WTC11 (cell line): ENCODE results near the gene MAPK7. TPM values are rescaled to one million over a fixed set of nuclear protein-coding genes. Genes with fewer than 3 reads are reported as not detected.
A peak's percentile ranks its signal among the peaks of the same experiment; 100 is the strongest.

ENCODE experiments used
- ATAC-seq: fragments of 200-7000 bp; cut with Tn5 transposase; 2 replicates; pipeline ENCODE4 v1.10.0; 2021; ENCODE audit warnings: mild to moderate bottlenecking, moderate library complexity
- CTCF ChIA-PET: fragments of 300-600 bp; sonication (Branson Sonifier 250); formaldehyde crosslinking; loops from one replicate; lab custom pipeline; 2021; ENCODE audit warnings: antibody characterized with exemption; lab: Charles Lee
- POLR2A ChIA-PET: fragments of 350-600 bp; sonication (Branson Sonifier 250); formaldehyde crosslinking; loops from one replicate; lab custom pipeline; 2021; ENCODE audit warnings: antibody characterized with exemption; lab: Charles Lee
- DNase-seq: peaks from one replicate; pipeline ENCODE4 v3.0.0; 2021; ENCODE audit warnings: low spot score
- H3K27ac Mint-ChIP-seq: 2 replicates; pipeline ENCODE4 v1.8.0; 2021; ENCODE audit warnings: mixed read lengths
- H3K27me3 Mint-ChIP-seq: 2 replicates; pipeline ENCODE4 v1.8.0; 2021; ENCODE audit warnings: low read depth, mild to moderate bottlenecking, moderate library complexity, mixed read lengths
- H3K36me3 Mint-ChIP-seq: 2 replicates; pipeline ENCODE4 v1.8.0; 2021; ENCODE audit warnings: mixed read lengths
- H3K4me1 Mint-ChIP-seq: 2 replicates; pipeline ENCODE4 v1.8.0; 2022; ENCODE audit warnings: mixed read lengths
- H3K4me3 Mint-ChIP-seq: 2 replicates; pipeline ENCODE4 v1.8.0; 2021; ENCODE audit warnings: mild to moderate bottlenecking, moderate library complexity, mixed read lengths
- H3K9me3 Mint-ChIP-seq: 2 replicates; pipeline ENCODE4 v1.8.0; 2021; ENCODE audit warnings: mixed read lengths
- AFF4 ChIP-seq: sonication (generic); formaldehyde crosslinking; IDR thresholded peaks from 2 replicates; pipeline ENCODE4 v1.8.1; 2023; ENCODE audit warnings: mild to moderate bottlenecking, missing genetic modification reagents, borderline replicate concordance
- ELF4 ChIP-seq: sonication (generic); formaldehyde crosslinking; IDR thresholded peaks from 2 replicates; pipeline ENCODE4 v1.8.1; 2022; ENCODE audit warnings: low read depth, mild to moderate bottlenecking, moderate library complexity, missing genetic modification reagents
- IRF1 ChIP-seq: sonication (generic); formaldehyde crosslinking; IDR thresholded peaks from 2 replicates; pipeline ENCODE4 v1.8.0; 2023; ENCODE audit warnings: missing genetic modification reagents
- MYBL2 ChIP-seq: sonication (generic); formaldehyde crosslinking; IDR thresholded peaks from 2 replicates; pipeline ENCODE4 v1.8.1; 2023; ENCODE audit warnings: mild to moderate bottlenecking, moderate library complexity, missing genetic modification reagents
- PRRX2 ChIP-seq: fragments of 250-450 bp; sonication (Bioruptor Pico); IDR thresholded peaks from 2 replicates; pipeline ENCODE4 v1.8.0; 2021; ENCODE audit warnings: mild to moderate bottlenecking
- SOX15 ChIP-seq: fragments of 250-450 bp; sonication (Bioruptor Pico); IDR thresholded peaks from 2 replicates; pipeline ENCODE4 v1.9.0; 2021; ENCODE audit warnings: mild to moderate bottlenecking
- SP1 ChIP-seq: sonication (generic); formaldehyde crosslinking; conservative IDR thresholded peaks from 2 replicates; pipeline ENCODE4 v1.8.1; 2022; ENCODE audit warnings: missing genetic modification reagents
- USF1 ChIP-seq: sonication (generic); formaldehyde crosslinking; IDR thresholded peaks from 2 replicates; pipeline ENCODE4 v1.8.0; 2022; ENCODE audit warnings: mild to moderate bottlenecking, missing genetic modification reagents
- ZNF121 ChIP-seq: sonication (generic); formaldehyde crosslinking; IDR thresholded peaks from 2 replicates; pipeline ENCODE4 v1.8.0; 2023; ENCODE audit warnings: missing genetic modification reagents
- ZNF396 ChIP-seq: fragments of 250-450 bp; sonication (Bioruptor Pico); IDR thresholded peaks from 2 replicates; pipeline ENCODE4 v1.8.0; 2021; ENCODE audit warnings: mild to moderate bottlenecking, moderate library complexity, borderline replicate concordance
- total RNA-seq: library from RNA; stranded (reverse); gene quantifications from 3 replicates; pipeline ENCODE4 v1.2.3, GENCODE V29; 2021
- TF ChIP-seq, protein P1 (sequence below): sonication (generic); formaldehyde crosslinking; IDR thresholded peaks from 2 replicates; pipeline ENCODE4 v1.8.0; 2022; ENCODE audit warnings: missing genetic modification reagents

MAPK7 gene
- total RNA-seq, 1 experiment from 2014 or later, result 38.5 TPM

DNA sequence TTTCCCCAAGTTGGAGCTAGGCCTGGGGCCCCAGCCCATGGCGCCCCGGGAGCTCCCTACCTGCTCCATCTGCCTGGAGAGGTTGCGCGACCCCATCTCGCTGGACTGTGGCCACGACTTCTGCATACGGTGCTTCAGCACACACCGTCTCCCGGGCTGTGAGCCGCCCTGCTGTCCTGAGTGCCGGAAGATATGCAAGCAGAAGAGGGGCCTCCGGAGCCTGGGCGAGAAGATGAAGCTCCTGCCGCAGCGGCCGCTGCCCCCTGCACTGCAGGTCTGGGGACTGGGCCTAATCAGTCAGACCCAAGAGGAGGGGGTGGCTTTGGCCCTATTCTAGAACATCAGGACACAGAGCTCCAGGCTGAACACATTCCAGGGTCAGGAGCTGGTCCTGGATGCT lies 34.2 kb downstream of the MAPK7 start:
- H3K9me3 Mint-ChIP-seq, result no peaks in the 10 kb centered on the region
- TF ChIP-seq SOX15, result no peak
- 0 out of 2 replicates have a peak, but pooled peaks have one; percentile 43 for TF ChIP-seq ZNF121 (CRISPR knock-in tag)
- peaks cover 21% of the 10 kb centered on the region for H3K4me1 Mint-ChIP-seq
- H3K27ac Mint-ChIP-seq, result no peak overlapping the region
- no peak for DNase-seq
- no peaks in the 10 kb centered on the region for H3K36me3 Mint-ChIP-seq
- no peak overlapping the region for H3K4me3 Mint-ChIP-seq
- ATAC-seq, result no peak
- no peaks in the 10 kb centered on the region for H3K27me3 Mint-ChIP-seq
- ChIA-PET POLR2A (no interaction called here), CTCF (interaction anchor here (1.0 to 2.9 kb wide), 4 partner anchors 15 to 306 kb away, joined by 3 to 10 read pairs (median 4); partner anchors contain the start of gene B9D1)

DNA sequence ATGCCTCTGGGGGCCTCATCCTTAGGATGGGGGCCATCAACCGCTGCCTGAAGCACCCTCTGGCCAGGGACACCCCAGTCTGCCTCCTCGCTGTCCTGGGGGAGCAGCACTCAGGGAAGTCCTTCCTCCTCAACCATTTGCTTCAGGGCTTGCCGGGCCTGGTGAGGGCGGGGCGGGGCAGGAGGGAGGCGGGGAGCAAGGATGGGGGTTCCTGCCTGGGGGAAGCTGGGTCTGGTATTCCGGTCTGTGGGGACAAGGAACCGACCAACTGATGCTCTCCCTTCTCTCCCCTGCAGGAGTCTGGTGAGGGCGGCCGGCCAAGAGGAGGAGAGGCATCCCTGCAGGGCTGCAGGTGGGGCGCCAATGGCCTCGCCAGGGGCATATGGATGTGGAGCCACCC lies 34.7 kb downstream of the MAPK7 start:
- no peak for DNase-seq
- no peak for ATAC-seq
- CTCF ChIA-PET, result interaction anchor here (1.0 to 2.9 kb wide), 3 partner anchors 15 to 50 kb away, joined by 3 to 10 read pairs (median 4); partner anchors contain the start of gene B9D1
- Mint-ChIP-seq H3K36me3 (no peaks in the 10 kb centered on the region), H3K4me1 (peaks cover 21% of the 10 kb centered on the region), H3K27ac (no peak overlapping the region), H3K9me3 (no peaks in the 10 kb centered on the region), H3K4me3 (no peak overlapping the region), H3K27me3 (no peaks in the 10 kb centered on the region)
- POLR2A ChIA-PET, result no interaction called here
- TF ChIP-seq ELF4 (CRISPR knock-in tag), result no peak
- TF ChIP-seq USF1 (CRISPR knock-in tag), result no peak
- no peak for TF ChIP-seq AFF4 (CRISPR knock-in tag)
- no peak for TF ChIP-seq ZNF396 (CRISPR knock-in tag)
- TF ChIP-seq, protein P1, sequence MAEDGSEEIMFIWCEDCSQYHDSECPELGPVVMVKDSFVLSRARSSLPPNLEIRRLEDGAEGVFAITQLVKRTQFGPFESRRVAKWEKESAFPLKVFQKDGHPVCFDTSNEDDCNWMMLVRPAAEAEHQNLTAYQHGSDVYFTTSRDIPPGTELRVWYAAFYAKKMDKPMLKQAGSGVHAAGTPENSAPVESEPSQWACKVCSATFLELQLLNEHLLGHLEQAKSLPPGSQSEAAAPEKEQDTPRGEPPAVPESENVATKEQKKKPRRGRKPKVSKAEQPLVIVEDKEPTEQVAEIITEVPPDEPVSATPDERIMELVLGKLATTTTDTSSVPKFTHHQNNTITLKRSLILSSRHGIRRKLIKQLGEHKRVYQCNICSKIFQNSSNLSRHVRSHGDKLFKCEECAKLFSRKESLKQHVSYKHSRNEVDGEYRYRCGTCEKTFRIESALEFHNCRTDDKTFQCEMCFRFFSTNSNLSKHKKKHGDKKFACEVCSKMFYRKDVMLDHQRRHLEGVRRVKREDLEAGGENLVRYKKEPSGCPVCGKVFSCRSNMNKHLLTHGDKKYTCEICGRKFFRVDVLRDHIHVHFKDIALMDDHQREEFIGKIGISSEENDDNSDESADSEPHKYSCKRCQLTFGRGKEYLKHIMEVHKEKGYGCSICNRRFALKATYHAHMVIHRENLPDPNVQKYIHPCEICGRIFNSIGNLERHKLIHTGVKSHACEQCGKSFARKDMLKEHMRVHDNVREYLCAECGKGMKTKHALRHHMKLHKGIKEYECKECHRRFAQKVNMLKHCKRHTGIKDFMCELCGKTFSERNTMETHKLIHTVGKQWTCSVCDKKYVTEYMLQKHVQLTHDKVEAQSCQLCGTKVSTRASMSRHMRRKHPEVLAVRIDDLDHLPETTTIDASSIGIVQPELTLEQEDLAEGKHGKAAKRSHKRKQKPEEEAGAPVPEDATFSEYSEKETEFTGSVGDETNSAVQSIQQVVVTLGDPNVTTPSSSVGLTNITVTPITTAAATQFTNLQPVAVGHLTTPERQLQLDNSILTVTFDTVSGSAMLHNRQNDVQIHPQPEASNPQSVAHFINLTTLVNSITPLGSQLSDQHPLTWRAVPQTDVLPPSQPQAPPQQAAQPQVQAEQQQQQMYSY (CRISPR knock-in tag), result no peak

DNA sequence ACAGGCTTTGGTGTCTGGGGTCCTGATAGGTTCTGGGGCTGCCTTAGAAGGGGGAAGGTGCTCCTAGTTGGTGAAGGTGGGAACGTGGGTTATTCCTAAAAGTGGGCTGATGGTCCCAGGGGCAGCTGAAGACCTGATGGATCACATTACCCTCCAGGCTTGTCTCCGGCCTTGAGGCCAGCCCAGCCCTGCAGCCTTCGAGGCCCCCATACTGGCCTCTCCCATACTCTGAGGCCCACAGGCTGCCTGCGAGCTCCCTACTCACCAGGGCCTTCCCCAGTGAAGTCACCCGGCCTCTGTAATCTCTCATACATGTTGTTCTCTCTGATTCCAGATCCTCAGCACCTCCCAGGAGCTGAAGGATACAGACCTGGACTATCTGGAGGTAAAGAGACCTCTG lies 35.5 kb downstream of the MAPK7 start:
- POLR2A ChIA-PET, result no interaction called here
- Mint-ChIP-seq H3K36me3 (no peaks in the 10 kb centered on the region), H3K27me3 (no peaks in the 10 kb centered on the region), H3K4me1 (peaks cover 21% of the 10 kb centered on the region), H3K27ac (no peak overlapping the region), H3K4me3 (no peak overlapping the region), H3K9me3 (no peaks in the 10 kb centered on the region)
- no peak for ATAC-seq
- CTCF ChIA-PET, result interaction anchor here (1.7 kb wide), 1 partner anchor 16 kb away, joined by 7 read pairs; no protein-coding TSS in a partner anchor
- TF ChIP-seq PRRX2 (CRISPR knock-in tag), result no peak
- TF ChIP-seq IRF1 (CRISPR knock-in tag), result no peak
- no peak for TF ChIP-seq MYBL2 (CRISPR knock-in tag)
- no peak for TF ChIP-seq SP1 (CRISPR knock-in tag)
- TF ChIP-seq, all 79 proteins: peak for 0
- no peak for DNase-seq
